Testis (tissue), 2 donors: ENCODE data around the gene RSPH1.

ENCODE experiments used
- CTCF ChIP-seq, 3 experiments: fragments of 450-650 bp in 2 of 3; fragments of 200-600 bp in 1 of 3; sonication (generic) in 1 of 3; IDR thresholded peaks; one replicate each; pipeline ENCODE4 v1.5.1; 2016 to 2019; ENCODE audit warnings: antibody characterized with exemption in 3 of 3, mild to moderate bottlenecking in 2 of 3, moderate library complexity in 1 of 3
- POLR2A ChIP-seq: fragments of 450-650 bp; IDR thresholded peaks from one replicate; pipeline ENCODE4 v1.6.1; 2017; ENCODE audit warnings: antibody characterized with exemption, mild to moderate bottlenecking, moderate library complexity

- TF ChIP-seq CTCF (IDR thresholded peaks at IDR 0.05) (no peak), POLR2A (no peak)
Measured at GRCh38 chr21:42520628-42521253, 24.7 kb upstream of the RSPH1 start.
